ENCODE results near the gene SNX9.
"Not testable (repeated sequence)": the region's sequence is repeated elsewhere in the genome, so short reads cannot be mapped to it uniquely, and the experiment has no call there.

SNX9 gene

DNA sequence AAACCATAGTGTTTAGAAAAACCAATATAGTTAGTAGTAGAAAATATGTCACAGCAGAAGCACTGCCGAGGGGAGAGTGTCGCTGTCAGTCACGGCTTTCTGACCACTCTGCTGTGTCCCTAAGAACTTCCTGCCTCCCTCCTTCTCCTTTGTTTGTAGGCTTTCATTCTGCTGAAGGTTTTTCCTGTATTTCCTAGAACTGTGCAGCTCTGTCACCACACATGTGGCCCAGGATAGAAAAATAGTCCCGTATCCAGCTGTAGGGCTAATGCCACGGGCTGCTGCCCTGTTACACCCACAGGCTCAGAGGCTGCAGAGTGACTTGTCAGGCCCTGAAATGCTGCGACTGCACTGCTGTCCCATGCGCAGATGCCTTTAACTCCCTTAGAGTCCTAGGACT lies 106.0 kb downstream of the SNX9 start:
- DNase-seq = no peak

DNA sequence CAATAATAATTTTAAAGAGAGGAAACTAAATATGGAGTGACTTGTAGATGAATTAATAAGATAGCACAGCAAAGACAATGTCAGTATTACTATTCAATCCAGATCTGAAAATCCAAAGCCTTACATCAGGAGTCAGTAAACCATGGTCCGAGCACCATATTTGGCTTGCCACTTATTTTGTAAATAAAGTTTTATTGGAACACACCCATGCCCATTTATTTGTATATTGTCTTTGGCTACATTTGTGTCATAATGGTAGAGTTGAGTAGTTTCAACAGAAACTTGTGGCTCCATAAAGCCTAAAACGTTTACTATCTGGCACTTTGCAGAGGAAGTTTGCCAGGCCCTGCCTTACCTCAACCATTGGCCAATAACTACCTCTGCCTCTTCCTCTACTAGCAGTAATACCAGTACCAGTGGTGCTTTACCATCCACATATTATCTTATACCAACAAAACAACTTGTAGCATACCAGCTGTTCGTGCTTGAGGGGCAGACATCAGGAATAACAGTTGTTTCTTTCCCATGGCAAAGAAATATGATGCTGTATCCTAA lies 106.8 kb downstream of the SNX9 start:
- no peak for DNase-seq

DNA sequence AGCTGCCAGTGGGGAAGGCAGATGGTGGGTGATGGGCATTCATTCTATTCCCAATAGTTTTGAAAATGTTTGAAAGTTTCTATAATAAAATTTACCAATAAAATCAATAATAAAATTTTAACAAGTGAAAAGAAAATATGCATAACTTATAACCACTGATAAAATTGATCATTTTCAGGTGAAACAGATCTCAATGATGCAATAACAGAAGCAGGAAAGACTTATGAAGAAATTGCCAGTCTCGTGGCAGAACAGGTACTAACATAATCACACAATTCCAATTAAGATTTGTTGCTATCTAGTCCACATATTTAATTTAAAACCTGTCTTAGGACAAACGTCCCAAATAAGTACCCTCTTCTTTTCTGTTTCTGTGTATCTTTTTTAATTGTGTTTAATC lies 112.7 kb downstream of the SNX9 start:
- no peak for DNase-seq

DNA sequence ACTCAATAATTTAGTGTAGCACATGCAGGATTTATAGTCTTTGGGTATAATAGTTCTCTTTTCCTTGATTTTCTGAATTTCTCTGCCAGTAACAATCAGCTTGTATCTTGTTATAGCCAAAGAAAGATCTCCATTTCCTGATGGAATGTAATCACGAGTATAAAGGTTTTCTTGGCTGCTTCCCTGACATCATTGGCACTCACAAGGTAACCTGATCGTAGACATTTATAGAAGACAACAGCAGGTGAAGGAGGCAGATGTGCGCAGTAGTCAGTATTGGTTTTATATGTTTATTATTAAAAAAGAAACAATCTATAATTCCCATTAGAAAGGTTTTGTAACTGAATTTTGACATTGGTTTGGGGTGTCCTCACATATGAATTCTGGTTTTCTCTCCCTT lies 114.3 kb downstream of the SNX9 start:
- no peak for DNase-seq

DNA sequence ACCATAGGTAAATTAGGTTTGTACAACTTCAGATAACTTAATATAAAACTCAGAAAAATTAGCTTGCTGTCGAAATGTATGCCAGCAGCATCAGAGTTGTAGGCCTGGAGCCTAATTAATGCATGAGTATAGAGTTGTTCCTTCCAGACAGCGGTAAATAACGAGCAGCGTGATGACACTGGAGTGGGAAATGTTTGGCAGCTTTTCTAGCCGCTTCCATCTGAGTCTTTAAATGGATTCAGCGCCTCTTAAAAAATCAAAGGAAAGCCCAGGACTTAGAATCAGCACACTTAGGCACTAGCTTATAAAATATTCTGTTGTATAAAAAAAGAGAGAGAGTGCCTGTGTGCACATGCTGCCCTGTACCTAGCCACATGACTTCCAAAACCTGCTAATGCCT lies 114.9 kb downstream of the SNX9 start:
- DNase-seq = no peak

DNA sequence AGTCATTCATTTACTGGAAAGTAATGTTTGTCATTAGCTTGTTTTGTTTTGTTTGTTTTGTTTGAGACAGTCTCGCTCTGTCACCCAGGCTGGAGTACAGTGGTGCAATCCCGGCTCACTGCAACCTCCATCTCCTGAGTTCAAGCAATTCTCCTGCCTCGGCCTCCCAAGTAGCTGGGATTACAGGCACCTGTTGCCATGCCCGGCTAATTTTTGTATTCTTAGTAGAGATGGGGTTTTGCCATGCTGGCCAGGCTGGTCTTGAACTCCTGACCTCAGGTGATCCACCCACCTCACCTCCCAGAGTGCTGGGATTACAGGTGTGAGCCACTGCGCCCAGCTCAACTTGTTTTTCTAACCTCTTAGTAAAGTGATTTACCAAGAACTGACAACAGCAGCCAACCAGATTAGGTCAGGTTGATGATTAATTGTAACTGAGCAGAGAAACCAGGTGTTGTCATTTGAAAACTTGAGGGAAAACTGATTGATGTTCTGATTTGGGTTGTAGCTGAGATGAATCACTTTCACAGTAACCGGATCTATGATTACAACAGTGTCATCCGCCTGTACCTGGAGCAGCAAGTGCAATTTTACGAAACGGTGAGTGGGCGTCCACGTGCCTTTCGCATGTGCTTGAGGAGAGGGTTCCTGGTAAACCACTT lies 117.5 kb downstream of the SNX9 start:
- DNase-seq = not testable (repeated sequence)

DNA sequence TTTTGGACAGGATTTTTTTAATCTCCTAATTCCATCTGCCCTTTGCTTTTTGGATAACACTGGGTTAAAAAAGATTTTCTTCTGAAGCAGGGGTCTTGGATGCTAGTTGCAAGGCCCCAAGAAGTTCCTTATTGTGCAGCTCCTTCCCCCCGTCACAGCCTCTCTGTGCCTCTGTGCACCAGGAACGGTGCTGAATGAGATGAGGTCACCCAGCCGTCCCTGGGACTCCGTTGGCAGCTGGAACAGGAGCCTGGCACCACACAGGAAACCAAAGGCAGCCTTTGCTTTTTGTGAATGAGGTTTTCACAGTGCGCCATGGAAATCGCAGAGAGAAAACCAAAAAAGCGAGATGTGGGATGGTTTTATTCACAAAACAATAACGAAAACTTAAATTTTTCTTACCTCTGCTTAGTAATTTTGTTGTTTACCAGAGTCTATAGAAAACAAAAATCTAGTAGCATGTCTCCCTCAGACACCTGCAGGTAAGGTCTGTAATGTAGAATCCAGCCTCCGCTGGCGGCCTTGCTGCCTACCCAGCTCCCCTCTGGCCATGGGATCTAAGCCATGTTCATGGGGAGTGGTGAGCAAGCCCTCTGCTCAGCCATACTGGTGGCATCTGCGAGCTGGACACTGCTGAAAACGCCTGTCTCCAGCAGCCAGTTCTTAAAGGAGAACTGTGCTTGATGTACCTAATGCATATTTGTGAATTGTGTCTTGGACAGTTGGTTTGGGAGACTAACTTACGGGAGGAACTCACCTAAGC lies 118.2 kb downstream of the SNX9 start:
- no peak for DNase-seq

DNA sequence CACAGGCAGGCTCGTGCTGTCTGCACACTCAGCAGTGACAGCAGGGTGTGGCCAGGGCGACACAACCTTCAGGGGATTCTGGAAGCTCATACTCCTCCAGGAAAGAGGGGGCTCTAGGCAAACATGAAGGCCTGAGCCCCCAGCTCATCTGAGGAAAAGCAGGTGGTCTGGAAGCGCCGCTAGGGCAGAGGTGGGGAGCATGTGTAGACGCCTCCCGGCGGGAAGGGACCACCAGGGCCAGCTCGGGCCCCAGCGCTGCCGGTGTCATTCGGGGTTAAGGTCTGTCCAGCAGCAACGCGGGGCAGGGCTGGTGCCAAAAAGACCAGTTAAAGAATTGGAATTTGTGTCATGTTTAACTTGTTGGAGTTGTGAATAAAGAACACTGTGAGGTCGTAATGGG lies 119.3 kb downstream of the SNX9 start:
- no peak for DNase-seq

DNA sequence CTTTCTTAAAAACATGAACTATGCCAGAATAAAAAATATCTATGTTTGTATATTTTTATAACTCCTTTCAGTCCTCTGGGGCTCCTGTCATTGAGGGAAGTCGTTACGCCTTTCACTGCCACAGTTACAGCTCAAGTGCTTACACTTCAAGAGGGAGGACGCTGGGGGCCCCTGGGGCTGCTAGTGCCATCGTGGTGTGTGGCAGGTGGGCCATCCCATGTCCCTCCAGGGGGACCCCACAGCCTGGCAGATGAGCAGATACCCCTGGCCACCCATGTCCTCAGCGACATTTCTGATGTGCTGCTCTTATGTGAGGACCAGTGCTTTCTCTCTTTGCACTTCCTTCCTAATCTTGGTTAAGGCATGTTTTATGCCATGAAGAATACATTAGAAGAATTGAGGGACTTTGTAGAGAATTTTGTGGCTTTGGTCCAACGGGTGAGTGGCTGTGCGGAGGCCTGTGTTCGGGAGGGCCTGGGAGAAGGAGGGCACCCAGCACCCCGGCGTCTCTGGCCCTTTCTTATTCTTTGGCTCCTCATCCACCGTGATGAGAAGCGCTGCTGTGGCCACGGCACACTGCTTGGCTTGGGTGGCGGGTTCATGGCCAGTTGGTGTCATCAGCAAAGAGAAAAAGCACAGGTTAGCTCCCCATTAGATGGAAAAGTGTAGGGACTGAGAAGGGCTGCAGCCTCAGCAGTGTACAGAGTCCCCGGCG lies 120.4 kb downstream of the SNX9 start:
- no peak for DNase-seq

DNA sequence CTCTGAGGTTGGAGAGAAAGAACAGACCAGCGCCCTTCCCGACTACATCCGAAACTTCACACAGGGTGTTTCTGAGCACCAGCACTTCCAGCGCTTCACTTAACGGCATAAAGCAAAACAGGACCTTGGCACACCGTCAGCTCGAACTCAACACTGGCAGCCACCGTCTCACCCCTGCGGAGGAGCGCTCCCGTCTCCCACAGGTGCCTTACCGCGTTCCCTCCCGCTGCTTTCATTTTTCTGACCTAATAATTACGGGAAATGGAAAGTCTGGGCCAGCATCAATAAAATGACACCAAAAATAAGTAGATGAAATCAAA lies 120.9 kb downstream of the SNX9 start:
- DNase-seq = no peak

DNA sequence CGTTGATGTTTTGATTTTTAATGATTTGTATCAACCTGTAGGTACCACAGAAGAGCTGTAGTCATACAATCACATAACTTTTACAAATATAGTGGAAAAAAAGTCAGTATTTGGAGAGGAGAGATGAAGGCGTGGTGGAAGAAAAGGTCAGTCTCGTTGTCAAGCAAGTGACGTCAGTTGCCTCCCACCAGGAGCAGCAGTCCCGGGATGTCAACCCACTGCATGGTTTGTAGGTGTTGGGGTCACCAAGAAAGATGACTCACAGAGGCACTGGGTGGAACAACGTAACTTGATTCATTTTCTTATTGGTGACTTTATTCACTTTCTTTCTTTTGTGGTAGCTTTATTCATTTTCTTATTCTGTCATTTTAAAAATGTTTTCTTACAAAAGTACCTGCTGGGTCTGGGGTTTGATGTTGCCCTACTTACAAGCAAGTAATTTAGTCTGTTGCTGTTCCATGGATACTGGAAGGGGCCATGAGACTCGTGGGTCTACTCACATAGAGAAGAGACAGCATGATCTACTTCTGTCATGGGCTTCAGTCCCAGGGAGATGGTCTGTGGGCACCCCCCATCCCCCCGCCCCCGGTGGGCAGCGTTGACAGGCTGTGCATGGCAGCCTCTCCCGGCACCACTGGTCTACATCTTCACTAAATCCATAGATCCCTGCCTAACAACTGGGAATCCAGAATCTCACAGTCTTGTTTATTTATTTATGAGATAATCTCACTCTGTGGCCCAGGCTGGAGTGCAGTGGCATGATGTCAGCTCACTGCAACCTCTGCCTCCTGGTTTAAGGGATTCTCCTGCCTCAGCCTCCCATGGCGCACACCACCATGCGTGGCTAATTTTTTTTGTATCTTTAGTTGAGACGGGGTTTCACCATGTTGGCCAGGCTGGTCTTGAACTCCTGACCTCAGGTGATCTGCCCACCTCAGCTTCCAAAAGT lies 122.2 kb downstream of the SNX9 start:
- DNase-seq = no peak

DNA sequence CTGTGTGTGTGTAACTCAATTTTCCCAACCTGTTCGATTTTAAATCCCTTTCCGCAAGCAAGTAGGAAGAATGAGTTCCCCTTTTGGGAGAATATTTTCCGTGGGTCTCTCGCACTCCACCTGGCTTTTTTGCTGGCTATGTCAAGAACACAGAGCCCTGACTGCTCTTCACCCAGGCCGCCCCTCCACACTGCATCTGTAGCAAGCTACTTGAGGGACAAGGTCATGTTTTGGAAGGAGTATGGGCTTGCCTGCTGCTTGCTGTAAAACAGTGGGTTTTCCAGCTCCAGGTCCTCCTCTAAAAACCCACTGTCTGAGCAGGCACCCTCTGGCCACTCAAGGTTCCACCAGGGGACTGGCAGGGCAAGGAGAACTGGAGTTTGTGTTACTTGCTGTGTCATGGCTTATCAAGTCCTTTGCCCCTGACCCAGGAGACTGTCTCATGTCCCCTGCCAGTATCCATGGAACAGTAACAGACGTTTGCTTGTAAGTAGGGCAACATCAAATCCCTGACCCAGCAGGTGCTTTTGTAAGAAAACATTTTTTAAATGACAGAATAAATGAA lies 123.1 kb downstream of the SNX9 start:
- no peak for DNase-seq

DNA sequence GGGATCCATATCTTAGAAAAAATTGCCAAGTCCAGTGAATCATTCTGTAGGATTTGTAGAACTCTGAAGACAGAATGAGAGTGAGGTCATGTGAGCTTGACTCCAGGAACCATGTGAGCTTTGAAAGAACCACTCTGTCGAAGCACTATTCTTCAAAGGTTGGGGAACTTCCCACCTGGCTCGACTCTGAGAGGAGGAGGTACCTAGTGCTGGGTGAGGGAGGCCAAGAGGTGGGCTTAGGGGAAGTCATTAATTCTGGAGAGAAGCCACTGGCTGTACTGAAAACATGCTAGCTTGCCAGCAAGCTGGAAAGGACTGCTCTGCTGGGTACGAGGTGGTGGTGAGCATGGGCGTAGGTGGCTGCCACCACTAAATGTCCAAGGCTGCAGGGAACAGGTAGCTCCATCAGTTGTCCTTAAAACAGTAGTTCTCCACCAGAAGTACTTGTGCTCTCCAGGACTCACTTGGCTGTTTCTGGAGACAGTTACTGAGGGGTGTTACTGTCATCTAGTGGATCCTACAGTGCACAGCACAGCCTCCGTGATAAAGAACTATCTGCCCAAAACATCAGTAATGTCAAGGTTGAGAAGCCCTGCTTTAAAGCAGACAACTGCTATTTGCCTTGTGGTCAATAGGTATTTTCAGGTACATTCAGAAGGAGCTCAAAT lies 124.0 kb downstream of the SNX9 start:
- DNase-seq = peak; percentile 20

DNA sequence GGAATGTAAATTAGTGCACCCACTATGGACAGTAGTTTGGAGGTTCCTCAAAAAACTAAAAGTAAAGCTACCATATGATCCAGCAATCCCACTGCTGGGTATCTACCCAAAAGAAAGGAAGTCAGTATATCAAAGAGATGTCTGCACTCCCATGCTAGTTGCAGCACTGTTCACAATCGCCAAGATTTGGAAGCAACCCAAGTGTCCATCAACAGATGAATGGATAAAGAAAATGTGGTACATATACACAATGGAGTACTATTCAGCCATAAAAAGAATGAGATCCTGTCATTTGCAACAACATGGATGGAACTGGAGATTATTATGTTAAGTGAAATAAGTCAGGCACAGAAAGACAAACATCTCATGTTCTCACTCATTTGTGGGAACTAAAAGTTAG lies 127.9 kb downstream of the SNX9 start:
- not testable (repeated sequence) for DNase-seq

DNA sequence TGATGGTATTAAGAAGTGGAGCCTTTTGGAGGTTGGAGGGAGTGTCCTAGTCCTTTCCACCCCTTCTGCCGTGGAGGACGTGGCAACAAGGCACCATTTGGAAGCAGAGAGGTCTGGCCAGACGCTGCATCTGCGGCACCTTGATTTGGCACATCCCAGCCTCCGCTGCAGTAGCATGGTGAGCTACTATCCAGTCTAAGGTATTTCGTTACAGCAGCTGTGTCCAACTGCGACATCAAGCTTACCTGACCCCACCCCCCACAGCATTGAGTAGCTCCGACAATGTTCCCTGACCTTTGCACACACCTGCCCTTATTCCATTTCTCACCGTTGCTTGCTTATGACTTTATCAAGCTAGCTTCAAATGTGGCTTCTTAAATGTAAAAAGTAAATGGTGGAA lies 128.8 kb downstream of the SNX9 start:
- no peak for DNase-seq

DNA sequence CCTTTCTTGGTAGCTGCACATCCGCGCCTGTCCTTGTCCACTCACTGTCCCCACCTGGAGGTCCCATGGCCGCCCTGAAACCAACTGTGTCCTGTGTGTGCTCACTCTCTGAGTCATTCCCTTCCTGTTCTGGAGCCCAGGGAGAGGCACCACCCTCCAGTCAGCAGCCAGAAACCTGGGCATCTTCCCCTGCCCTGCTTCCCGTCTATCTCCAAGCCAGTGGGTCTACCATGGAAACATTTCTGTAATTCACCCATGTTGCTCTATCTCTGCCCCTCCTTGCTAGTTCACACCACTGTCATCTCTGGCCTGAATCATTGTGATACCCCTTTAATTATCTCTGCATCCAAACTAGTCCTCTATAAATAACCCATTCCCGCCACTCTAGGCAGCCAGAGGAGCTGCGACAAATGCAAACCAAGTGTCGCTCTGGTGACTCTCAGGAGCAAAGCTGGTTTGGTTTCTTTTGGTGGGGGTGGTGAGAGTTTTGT lies 129.9 kb downstream of the SNX9 start:
- no peak for DNase-seq

DNA sequence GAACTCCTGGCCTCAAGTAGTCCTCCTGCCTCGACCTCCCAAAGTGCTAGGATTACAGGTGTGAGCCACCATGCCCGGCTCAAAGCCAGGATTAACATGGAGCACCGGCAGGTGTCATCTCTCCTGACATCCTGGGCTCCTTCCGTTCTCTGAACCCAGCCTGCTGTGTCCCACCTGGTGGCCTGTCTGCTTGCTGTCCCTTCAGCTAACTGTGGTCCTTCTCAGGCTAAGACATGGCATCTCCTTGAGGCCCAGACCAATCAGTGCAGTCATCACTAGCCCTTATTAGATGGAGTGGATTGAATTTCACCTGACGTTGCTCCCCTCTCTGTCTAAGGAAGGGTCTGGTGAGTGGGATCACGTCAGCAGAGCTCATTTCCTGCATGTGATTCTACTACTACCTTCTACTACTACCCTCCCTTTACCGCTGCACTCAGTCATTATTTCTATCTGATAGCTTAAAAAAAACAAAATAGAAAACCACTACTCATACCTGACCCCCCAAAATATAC lies 130.6 kb downstream of the SNX9 start:
- no peak for DNase-seq

DNA sequence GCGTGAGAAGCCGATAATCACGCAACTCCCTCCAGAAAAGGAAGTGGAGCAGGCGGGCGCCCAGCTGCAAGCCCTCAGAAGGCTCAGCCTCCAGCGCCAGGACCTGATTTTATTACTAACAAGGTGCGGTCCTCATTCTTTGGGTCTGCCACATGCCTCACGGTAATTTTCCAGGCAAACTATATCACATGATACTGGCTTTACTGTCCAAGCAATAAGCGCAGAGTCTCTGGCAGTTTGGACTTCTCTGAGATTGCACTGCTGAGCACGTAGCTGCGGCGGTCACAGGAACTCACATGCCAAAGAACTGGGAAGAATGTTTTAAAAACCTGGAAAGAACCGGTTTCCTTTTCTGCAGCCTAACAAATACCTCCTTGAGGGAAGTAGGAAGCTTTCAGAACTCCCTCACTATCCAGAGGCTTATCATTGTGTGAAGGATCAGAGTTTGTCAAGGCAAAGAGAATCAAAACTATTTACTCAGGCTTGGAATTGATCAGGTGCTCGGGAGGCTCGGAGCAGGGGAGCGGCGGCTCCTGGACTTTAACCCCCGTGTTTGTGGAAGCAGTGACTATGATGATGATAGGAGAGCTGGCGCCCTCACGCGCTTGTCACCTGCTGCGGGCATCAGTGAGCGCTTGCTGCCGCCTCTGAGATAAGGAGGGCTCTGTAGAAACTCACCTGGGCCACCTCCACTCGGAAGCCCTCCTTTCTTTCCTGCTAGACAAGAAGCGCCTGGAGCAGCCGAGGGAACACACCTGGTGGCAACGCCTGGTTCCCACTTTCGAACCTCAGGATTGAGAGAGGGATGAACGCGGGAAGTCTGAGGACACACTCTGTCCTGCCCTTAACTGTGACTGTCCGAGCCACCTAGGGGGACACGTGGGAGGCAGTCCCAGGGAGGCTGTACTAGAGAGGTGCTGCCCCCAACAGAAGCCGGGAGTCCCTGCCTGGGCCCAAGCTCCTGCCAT lies 131.4 kb downstream of the SNX9 start:
- DNase-seq = peak; percentile 23

DNA sequence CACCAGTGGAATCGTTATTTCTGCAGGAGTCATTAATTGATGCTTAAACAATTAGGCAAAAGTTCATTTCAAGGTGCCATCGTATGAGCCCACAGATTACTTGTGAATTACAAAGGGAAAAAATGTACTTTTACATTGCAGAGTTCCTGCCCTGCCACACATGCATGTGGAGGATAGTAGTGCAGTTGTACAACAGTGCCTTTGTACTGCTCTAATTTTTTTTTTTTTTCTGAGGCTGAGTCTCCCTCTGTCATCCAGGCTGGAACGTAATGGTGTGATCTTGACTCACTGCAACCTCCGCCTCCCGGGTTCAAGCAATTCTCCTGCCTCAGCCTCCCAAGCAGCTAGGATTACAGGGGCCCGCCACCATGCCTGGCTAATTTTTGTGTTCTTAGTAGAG lies 132.6 kb downstream of the SNX9 start:
- no peak for DNase-seq

DNA sequence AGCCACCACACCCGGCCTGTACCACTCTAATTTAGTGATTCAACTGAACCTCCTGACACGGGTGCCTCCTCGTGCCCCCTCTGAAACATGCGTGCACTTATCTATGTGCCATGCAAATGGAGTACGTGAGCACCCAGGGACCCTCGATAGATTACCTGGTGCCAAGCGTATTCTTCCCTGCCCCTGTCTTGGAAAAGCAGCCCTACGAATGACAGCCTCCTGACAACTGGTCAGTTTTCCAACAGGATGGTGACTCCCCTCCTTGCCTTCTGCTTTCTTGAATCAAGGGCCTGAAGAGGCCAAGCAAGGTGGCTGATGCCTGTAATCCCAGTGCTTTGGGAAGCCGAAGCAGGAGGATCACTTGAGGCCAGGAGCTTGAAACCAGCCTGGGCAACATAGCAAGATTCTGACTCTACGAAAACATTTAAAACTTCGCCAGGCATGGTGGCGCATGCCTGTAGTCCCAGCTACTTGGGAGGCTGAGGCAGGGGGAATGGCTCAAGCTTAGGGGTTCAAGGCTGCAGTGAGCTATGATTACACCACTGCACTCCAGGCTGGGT lies 133.2 kb downstream of the SNX9 start:
- no peak for DNase-seq
